Suprapubic skin (tissue), 4 donors: ENCODE measurements around the gene GRAP2. TPM values are rescaled to one million over a fixed set of nuclear protein-coding genes. Genes with fewer than 3 reads are reported as not detected.

ENCODE experiments used
- DNase-seq, 2 donors: peaks; one replicate each; pipeline ENCODE4 v3.0.0-alpha.2; 2019; ENCODE audit warnings: low spot score in 2 of 2
- H3K27ac ChIP-seq: fragments of 200-600 bp; sonication (generic); one replicate; pipeline ENCODE4 v1.5.1; 2019
- H3K27me3 ChIP-seq: fragments of 200-600 bp; sonication (generic); one replicate; pipeline ENCODE4 v1.5.1; 2019
- H3K36me3 ChIP-seq: fragments of 200-600 bp; sonication (generic); one replicate; pipeline ENCODE4 v1.5.1; 2019
- H3K4me1 ChIP-seq: fragments of 200-600 bp; sonication (generic); one replicate; pipeline ENCODE4 v1.5.1; 2019
- H3K4me3 ChIP-seq: fragments of 200-600 bp; sonication (generic); one replicate; pipeline ENCODE4 v1.5.1; 2019; ENCODE audit warnings: mild to moderate bottlenecking
- H3K9me3 ChIP-seq: fragments of 200-600 bp; sonication (generic); one replicate; pipeline ENCODE4 v1.5.1; 2019
- EP300 ChIP-seq: sonication (generic); formaldehyde crosslinking; IDR thresholded peaks from one replicate; pipeline ENCODE4 v1.6.1; 2017; ENCODE audit warnings: antibody characterized with exemption
- POLR2A ChIP-seq, 2 donors: fragments of 450-650 bp; IDR thresholded peaks; one replicate each; pipeline ENCODE4 v1.6.1; 2017; ENCODE audit warnings: antibody characterized with exemption in 2 of 2, mild to moderate bottlenecking in 2 of 2, moderate library complexity in 2 of 2
- POLR2AphosphoS5 ChIP-seq, 3 donors: sonication (generic); formaldehyde crosslinking; IDR thresholded peaks; one replicate each; pipeline ENCODE4 v1.6.1; 2017; ENCODE audit warnings: antibody characterized with exemption in 3 of 3
- WGBS: methylation state at CpG from one replicate; pipeline ENCODE4 v1.1.5; 2018; 5-methylcytosine and 5-hydroxymethylcytosine counted together
- total RNA-seq, 4 donors: library from RNA; depleted of rRNA; stranded (reverse); fragments of >200 nt; gene quantifications; one replicate each; pipeline ENCODE4 v1.1.0, GENCODE V29; 2016
- TF ChIP-seq, protein P1 (sequence below), 2 donors: fragments of 200-600 bp in 1 of 2; fragments of 450-650 bp in 1 of 2; sonication (generic) in 1 of 2; IDR thresholded peaks; one replicate each; pipeline ENCODE4 v1.5.1; 2016 to 2019; ENCODE audit warnings: antibody characterized with exemption in 2 of 2, mild to moderate bottlenecking in 1 of 2, moderate library complexity in 1 of 2

The GRAP2 gene
- total RNA-seq, 4 donors from 2014 or later, result 0.16 to 10.1 (median 4.8) TPM

DNA sequence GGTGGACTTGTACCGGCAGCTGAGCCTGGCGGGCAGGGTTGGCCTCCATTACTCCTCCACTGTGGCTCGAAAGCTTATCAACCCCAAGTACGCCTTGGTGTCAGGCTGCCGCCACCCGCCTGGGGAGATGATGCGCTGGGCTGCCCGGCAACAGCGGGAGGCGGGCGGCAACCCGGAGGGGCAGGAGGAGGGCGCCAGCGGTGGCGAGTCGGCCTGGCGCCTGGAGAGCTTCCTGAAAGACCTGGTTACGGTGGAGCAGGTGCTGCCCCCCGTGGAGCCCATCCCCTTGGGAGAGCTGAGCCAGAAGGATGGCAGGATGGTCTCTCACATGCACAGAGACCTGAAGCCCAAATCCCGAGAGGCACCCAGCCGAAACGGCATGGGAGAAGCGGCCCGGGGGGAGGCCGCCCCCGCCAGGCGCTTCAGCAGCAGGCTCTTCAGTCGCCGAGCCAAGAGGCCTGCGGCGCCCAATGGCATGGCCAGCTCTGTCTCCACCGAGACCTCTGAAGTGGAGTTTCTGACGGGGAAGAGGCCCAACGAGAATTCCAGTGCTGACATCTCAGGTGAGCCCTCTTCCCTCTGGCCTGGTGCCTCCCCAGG, 120.6 kb downstream of the GRAP2 start:
- DNase-seq, result no peak
- H3K27me3 ChIP-seq, result no peaks in the 10 kb centered on the region
- WGBS, result 78% methylated on average over 14 of the region's 34 CpGs
- no peaks in the 10 kb centered on the region for H3K36me3 ChIP-seq
- peak overlapping the region; percentile 62 for H3K27ac ChIP-seq
- H3K4me1 ChIP-seq, result peaks cover 58% of the 10 kb centered on the region
- H3K9me3 ChIP-seq, result no peaks in the 10 kb centered on the region
- TF ChIP-seq, protein P1, sequence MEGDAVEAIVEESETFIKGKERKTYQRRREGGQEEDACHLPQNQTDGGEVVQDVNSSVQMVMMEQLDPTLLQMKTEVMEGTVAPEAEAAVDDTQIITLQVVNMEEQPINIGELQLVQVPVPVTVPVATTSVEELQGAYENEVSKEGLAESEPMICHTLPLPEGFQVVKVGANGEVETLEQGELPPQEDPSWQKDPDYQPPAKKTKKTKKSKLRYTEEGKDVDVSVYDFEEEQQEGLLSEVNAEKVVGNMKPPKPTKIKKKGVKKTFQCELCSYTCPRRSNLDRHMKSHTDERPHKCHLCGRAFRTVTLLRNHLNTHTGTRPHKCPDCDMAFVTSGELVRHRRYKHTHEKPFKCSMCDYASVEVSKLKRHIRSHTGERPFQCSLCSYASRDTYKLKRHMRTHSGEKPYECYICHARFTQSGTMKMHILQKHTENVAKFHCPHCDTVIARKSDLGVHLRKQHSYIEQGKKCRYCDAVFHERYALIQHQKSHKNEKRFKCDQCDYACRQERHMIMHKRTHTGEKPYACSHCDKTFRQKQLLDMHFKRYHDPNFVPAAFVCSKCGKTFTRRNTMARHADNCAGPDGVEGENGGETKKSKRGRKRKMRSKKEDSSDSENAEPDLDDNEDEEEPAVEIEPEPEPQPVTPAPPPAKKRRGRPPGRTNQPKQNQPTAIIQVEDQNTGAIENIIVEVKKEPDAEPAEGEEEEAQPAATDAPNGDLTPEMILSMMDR (IDR thresholded peaks at IDR 0.05), result no peak
- no peak for TF ChIP-seq EP300
- TF ChIP-seq POLR2AphosphoS5 (IDR thresholded peaks at IDR 0.05), result no peak
- no peak for TF ChIP-seq POLR2A (IDR thresholded peaks at IDR 0.05)
- no peak overlapping the region for H3K4me3 ChIP-seq

DNA sequence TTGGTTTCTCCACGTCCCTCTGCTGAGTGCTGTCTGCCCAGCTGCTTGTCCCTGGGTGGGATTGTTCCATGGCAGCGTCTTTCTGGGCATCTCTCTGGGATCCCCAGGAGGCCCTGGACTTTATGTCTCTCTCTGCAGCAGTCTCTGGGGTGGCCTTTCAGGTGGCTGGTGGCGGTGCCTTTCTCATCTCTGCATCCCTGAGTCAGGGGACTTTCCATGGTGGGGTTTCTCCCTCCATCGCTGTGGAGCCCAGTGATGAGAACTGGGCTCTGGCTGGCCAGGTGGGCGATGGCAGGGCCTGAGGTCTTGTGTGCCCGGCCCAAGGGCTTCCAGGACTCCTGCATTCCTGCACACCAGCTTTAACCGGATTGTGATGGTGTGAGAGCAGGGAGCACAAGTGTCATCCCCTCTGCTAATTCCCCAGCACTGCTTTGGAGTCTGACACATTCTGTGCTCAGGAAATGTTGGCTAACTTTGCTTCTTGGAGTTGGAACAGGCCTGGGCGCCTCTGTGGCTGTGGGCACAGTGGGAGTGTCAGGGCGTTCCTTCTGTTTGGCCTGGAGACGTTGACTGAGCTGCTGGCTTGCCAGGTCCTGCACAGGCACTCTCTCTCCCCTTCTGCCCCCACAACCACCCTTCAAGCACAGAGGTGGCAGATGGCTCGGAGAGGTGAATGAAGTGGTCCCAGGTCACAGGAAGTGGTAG, 121.8 kb downstream of the GRAP2 start:
- Histone ChIP-seq H3K36me3 (no peaks in the 10 kb centered on the region), H3K4me1 (peaks cover 59% of the 10 kb centered on the region), H3K4me3 (no peak overlapping the region), H3K27ac (peak overlapping the region; percentile 67), H3K27me3 (no peaks in the 10 kb centered on the region), H3K9me3 (no peaks in the 10 kb centered on the region)
- no peak for DNase-seq
- TF ChIP-seq POLR2AphosphoS5 (IDR thresholded peaks at IDR 0.05) (no peak), EP300 (no peak), POLR2A (IDR thresholded peaks at IDR 0.05) (no peak)
- TF ChIP-seq, protein P1 (IDR thresholded peaks at IDR 0.05), result no peak
- 55% methylated on average over 5 of the region's 11 CpGs for WGBS

Other genes with a start within 250 kb of the GRAP2 start
- gene ENTHD1, start 7.3 kb upstream of the GRAP2 start, total RNA-seq, result not detected
- gene TMA7B, start 59.3 kb downstream of the GRAP2 start, total RNA-seq, result 1 to 10 TPM in 1 of 4 donors, under 1 TPM in 1, not detected in 2; 0.76 to 1.4 TPM
- gene FAM83F, start 93.9 kb downstream of the GRAP2 start, total RNA-seq, result 10 to 100 TPM; 54.5 to 78.1 (median 69.3) TPM